Nephron (organoid): ENCODE data around the gene ENGASE.
"Not testable (repeated sequence)": the region's sequence is repeated elsewhere in the genome, so short reads cannot be mapped to it uniquely, and the experiment has no call there.

Experiments
- H3K27ac Mint-ChIP-seq, 3 experiments: 2 replicates each; pipeline ENCODE4 v1.8.0; 2020; ENCODE audit warnings: mixed read lengths in 3 of 3, mild to moderate bottlenecking in 2 of 3, moderate library complexity in 1 of 3
- H3K27me3 Mint-ChIP-seq: 2 replicates; pipeline ENCODE4 v1.8.0; 2021; ENCODE audit warnings: low read depth, mild to moderate bottlenecking, moderate library complexity, mixed read lengths
- H3K36me3 Mint-ChIP-seq: 2 replicates; pipeline ENCODE4 v1.8.0; 2020; ENCODE audit warnings: low read depth, mixed read lengths
- H3K4me1 Mint-ChIP-seq: 2 replicates; pipeline ENCODE4 v1.8.0; 2020; ENCODE audit warnings: mixed read lengths
- H3K4me3 Mint-ChIP-seq, 3 experiments: 2 replicates each; pipeline ENCODE4 v1.8.0; 2020; ENCODE audit warnings: mild to moderate bottlenecking in 3 of 3, mixed read lengths in 3 of 3, moderate library complexity in 2 of 3
- H3K9me3 Mint-ChIP-seq: 2 replicates; pipeline ENCODE4 v1.8.0; 2020; ENCODE audit warnings: mixed read lengths
- TF ChIP-seq, protein P1 (sequence below), 3 experiments: fragments of 200-600 bp; sonication (generic); IDR thresholded peaks; one replicate each; pipeline ENCODE4 v1.5.0; 2021; ENCODE audit warnings: antibody characterized with exemption in 3 of 3; ENCODE audit not compliant: unreplicated experiment in 3 of 3

Gene ENGASE

DNA sequence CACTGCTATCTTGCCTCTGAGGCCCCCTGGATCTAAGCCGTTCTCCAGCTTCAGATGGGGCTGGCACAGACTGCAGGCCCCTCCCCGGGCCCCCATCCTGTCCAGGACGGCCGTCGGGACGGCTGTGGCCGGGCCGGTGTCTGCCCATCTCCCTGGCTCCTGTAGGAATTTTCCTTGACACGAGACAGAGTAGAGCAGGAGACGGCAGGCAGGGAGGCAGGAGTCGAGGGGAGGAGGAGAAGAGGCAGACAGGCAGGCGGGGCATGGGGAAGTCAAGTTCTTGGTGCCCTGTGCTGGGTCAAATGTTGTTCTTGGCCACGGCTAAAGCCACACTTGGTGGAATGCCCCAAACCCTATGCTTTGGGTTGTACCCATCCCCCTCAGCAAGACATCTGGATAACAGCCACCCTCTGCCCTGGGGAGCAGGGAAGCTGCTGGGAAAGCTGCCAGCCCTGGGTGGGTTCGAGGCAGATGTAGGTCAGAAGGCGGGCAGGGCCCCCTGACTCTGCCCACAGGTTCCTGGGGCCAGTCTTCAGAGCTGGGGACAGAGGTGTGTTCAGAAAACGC is 46.6 kb upstream of the ENGASE start:
- Mint-ChIP-seq H3K9me3 (no peaks in the 10 kb centered on the region), H3K4me1 (peaks cover 17% of the 10 kb centered on the region), H3K27ac (no peak overlapping the region), H3K4me3 (peak overlapping the region in 2 of 3 experiments; percentile 29), H3K36me3 (no peaks in the 10 kb centered on the region), H3K27me3 (peaks cover 92% of the 10 kb centered on the region)
- TF ChIP-seq, protein P1, sequence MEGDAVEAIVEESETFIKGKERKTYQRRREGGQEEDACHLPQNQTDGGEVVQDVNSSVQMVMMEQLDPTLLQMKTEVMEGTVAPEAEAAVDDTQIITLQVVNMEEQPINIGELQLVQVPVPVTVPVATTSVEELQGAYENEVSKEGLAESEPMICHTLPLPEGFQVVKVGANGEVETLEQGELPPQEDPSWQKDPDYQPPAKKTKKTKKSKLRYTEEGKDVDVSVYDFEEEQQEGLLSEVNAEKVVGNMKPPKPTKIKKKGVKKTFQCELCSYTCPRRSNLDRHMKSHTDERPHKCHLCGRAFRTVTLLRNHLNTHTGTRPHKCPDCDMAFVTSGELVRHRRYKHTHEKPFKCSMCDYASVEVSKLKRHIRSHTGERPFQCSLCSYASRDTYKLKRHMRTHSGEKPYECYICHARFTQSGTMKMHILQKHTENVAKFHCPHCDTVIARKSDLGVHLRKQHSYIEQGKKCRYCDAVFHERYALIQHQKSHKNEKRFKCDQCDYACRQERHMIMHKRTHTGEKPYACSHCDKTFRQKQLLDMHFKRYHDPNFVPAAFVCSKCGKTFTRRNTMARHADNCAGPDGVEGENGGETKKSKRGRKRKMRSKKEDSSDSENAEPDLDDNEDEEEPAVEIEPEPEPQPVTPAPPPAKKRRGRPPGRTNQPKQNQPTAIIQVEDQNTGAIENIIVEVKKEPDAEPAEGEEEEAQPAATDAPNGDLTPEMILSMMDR (IDR thresholded peaks at IDR 0.05; ENCODE audit: unreplicated experiment in 3 of 3) = no peak

DNA sequence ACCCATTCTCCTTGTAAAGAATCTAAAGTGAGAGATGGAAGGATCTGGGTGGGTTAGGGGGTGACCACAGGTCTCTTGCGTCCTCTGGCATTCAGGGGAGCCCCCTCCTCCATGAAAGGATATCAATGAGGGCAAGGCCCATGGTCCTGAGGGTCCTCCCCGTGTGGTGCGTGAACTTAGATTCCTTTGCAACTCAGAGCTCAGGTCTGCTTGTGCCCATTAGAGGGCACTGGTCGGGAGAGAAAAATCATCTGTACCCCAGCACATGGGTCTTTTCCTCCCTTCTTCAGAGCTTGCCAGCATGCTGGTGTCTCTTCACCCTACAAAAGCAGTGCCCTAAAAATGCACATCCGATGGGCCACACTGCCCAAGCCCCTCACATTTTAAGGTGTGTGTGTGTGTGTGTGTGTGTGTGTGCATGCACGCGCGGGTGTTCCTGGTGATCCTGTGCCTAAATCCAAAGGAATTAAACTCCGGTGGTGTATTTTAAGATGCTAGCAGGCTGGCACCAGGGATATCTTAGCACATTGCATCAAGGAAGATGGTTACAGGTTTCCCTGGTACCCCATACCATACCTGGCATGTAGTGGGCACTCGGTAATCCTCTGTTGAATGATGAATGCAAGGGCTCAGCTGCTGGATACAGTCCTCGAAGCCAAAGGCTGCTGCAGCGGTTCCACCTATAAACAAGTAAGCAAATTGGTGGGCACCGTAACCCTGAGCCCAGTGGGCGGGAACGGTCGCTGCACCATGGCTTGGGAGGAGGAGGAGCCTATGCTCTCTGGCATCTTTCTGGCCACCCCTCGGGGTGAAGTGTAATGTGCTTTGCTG is 45.9 kb upstream of the ENGASE start:
- Mint-ChIP-seq H3K9me3 (no peaks in the 10 kb centered on the region), H3K27ac (no peak overlapping the region), H3K4me1 (peaks cover 15% of the 10 kb centered on the region), H3K27me3 (peaks cover 85% of the 10 kb centered on the region), H3K36me3 (no peaks in the 10 kb centered on the region), H3K4me3 (peak overlapping the region in 1 of 3 experiments; percentile 44)
- TF ChIP-seq, protein P1 (IDR thresholded peaks at IDR 0.05; ENCODE audit: unreplicated experiment in 3 of 3) = no peak

DNA sequence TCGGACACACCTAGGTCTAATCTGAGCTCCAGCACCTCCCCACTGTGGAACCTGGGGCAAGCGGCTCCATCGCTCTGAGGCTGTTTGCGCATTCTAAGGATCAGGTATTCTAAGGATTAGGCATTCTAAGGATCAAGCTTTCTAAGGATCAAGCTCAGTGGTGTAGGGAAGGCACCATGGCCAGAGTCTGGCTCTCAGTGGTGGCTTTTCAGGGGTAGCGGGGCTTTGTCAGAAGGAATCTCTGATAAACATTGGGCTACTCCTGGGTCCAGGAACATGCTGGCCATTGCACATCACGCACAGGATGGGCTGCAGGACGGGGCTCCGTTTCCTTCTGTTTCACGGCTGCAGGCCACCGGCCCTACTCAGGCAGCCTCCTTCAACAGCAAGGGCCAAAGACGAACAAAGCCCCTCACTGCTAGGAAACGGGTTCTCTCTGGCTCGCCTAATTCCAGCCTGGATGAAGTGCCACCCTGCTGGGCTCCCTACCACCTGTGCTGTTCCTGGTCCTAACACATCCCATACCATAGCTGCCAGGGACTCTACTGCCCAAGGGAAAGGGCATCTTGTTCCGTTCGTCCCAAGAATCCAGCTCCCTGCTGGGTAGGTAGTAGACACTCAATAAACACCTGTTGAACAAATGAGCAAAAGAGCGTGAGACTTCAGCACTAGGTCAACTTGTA is 45.2 kb upstream of the ENGASE start:
- peaks cover 23% of the 10 kb centered on the region for H3K4me1 Mint-ChIP-seq
- no peak overlapping the region for H3K4me3 Mint-ChIP-seq
- TF ChIP-seq, protein P1 (IDR thresholded peaks at IDR 0.05; ENCODE audit: unreplicated experiment in 3 of 3) = no peak
- no peak overlapping the region for H3K27ac Mint-ChIP-seq
- H3K9me3 Mint-ChIP-seq = no peaks in the 10 kb centered on the region
- H3K36me3 Mint-ChIP-seq = no peaks in the 10 kb centered on the region
- H3K27me3 Mint-ChIP-seq = peaks cover 85% of the 10 kb centered on the region

DNA sequence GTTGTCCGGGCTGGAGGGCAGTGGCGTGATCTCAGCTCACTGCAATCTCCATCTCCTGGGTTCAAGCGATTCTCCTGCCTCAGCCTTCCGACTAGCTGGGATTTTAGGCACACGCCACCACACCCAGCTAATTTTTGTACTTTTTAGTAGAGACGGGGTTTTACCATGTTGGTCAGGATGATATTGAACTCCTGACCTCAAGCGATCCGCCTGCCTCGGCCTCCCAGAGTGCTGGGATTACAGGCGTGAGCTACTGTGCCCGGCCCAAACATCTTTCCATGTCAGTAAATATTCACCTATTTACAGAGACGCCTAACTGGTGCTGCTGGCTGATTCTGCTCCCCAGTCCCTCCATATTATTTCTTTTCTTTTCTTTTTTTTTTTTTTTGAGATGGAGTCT is 44.0 kb upstream of the ENGASE start:
- H3K9me3 Mint-ChIP-seq, H3K36me3 Mint-ChIP-seq, H3K4me3 Mint-ChIP-seq, H3K27ac Mint-ChIP-seq: not testable (repeated sequence)
- peaks cover 79% of the 10 kb centered on the region for H3K27me3 Mint-ChIP-seq
- H3K4me1 Mint-ChIP-seq = peaks cover 18% of the 10 kb centered on the region

DNA sequence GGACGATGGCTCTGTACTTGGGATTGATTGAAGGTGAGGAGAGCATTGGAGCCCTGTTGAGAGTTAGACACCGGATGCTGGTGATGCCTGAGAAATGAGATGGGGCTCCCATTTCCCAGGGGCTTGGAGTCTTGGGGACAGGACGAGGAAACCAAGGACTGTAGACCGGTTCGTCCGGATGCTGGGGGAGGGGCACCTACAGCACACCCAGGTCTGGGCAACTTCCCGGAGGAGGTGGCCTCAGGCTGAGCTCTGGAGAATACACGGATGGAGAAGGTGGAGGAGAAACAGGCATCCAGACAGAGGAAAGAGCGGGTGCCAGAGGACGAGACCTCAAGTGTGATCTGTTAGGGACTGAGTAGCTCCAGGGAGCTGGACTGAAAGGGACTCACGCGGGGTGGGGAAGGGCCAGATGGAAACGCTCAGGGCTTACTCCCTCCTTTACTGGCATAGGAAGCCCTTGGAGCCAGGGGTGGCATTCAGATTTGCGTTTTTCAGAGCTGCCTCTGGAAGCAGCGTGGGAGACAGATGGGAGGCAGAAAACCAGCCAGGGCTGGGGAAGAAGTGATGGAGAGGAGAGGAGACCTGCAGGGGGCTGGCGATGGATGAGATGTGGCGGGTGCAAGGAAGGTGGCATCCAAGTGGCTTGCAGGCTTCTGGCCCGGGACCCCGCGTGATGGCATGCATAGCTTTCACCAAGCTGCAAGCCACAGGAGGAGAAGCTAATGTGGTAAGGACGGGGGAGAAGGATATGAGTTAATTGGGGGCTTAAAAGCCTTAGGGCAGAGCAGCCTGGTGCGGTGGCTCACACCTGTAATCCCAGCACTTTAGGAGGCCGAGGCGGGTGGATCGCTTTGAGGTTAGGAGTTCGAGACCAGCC is 42.4 kb upstream of the ENGASE start:
- TF ChIP-seq, protein P1 (IDR thresholded peaks at IDR 0.05; ENCODE audit: unreplicated experiment in 3 of 3) = no peak
- Mint-ChIP-seq H3K27ac (no peak overlapping the region), H3K9me3 (no peaks in the 10 kb centered on the region), H3K36me3 (no peaks in the 10 kb centered on the region), H3K27me3 (peaks cover 74% of the 10 kb centered on the region), H3K4me3 (no peak overlapping the region), H3K4me1 (peaks cover 9% of the 10 kb centered on the region)
